DMS153 (cell line): ENCODE results near the gene FRRS1L.

Experiments used
- DNase-seq: peaks from one replicate; lab custom pipeline; 2025; lab: John Stamatoyannopoulos, UW

The FRRS1L gene

GRCh38 chr9:109101202-109101595 is 65.8 kb downstream of the FRRS1L start:
- no peak for DNase-seq

GRCh38 chr9:109100543-109101201 is 66.4 kb downstream of the FRRS1L start:
- no peak for DNase-seq

- DNase-seq = no peak
These were observed 68.1 kb downstream of the FRRS1L start for GRCh38 chr9:109098960-109099308.

GRCh38 chr9:109098171-109098959 is 68.7 kb downstream of the FRRS1L start:
- DNase-seq = no peak

- DNase-seq = no peak
These were observed 69.9 kb downstream of the FRRS1L start for GRCh38 chr9:109097146-109097545.

- no peak for DNase-seq
These were observed 71.7 kb downstream of the FRRS1L start for GRCh38 chr9:109095321-109095720.

- DNase-seq = no peak
These were observed 72.8 kb downstream of the FRRS1L start for GRCh38 chr9:109094268-109094667.

GRCh38 chr9:109092587-109092986 is 74.5 kb downstream of the FRRS1L start:
- DNase-seq = no peak

GRCh38 chr9:109092051-109092580 is 74.9 kb downstream of the FRRS1L start:
- no peak for DNase-seq

GRCh38 chr9:109088221-109088620 is 78.8 kb downstream of the FRRS1L start:
- DNase-seq = no peak

- DNase-seq = no peak
These were observed 79.3 kb downstream of the FRRS1L start for GRCh38 chr9:109087795-109088194.

GRCh38 chr9:109086221-109086620 is 80.8 kb downstream of the FRRS1L start:
- no peak for DNase-seq

- DNase-seq = no peak
These were observed 81.5 kb downstream of the FRRS1L start for GRCh38 chr9:109085510-109085909.

GRCh38 chr9:109083813-109084405 is 83.1 kb downstream of the FRRS1L start:
- DNase-seq = no peak

- DNase-seq = no peak
These were observed 83.9 kb downstream of the FRRS1L start for GRCh38 chr9:109083141-109083540.

- no peak for DNase-seq
These were observed 84.9 kb downstream of the FRRS1L start for GRCh38 chr9:109082091-109082620.
